ENCODE data around the gene ABLIM3. TPM values are rescaled to one million over a fixed set of nuclear protein-coding genes. Genes with fewer than 3 reads are reported as not detected.

Gene ABLIM3
- total and polyA plus RNA-seq, 2 donors (not counting 3 experiments of a cell fraction or from before 2014, with no cell fraction given), result 16.7 to 42.1 TPM

DNA sequence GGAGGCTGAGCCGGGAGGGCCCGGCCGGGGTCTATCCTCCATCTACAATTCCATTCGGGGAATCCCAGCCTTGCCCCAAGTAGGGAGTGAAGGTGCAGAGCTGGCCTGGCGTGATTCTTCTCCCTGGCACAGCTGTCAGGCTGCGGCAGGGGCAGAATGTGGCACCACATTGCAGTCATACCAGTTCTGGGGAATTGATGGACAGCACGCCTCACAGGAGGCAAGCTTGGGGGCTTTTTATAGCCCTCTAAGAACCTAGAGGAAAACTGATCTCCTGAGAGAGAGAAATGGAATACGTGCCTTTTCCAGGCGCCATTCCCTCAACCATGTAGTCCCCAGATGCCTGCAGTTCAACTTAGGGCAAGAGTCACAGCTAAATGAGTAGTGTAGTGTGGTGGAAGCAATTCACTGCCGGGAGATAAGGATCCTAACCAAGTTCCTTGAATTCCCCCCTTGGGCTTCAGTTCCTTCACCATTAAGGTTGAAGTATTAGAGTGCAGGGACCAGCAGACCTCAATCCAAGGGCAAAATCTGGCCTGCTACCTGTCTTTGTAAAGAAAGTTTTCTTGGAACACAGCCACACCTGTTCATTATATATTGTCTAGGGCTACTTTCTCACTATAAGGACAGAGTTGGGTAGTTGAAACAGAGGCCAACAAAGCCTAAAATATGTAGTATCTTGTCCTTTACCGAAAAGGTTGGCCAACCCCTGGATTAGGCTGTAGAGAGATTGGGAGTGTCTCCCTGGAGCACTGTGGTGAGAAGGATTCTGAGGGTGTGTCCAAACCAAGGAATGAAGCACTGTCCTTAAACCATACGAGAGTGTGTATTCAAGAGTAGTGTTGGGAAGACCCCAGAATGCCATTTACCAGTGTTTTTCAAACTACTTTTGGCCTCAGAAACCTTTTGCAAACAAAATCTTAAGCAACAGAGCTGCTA is 141.0 kb downstream of the ABLIM3 start:
- TF ChIP-seq, protein P1, sequence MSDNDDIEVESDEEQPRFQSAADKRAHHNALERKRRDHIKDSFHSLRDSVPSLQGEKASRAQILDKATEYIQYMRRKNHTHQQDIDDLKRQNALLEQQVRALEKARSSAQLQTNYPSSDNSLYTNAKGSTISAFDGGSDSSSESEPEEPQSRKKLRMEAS (IDR thresholded peaks at IDR 0.05; ENCODE audit: insufficient read depth, insufficient read length), result no peak
- TF ChIP-seq POLR2AphosphoS5 (IDR thresholded peaks at IDR 0.05; ENCODE audit: insufficient read depth, low read depth, low read length), result no peak
- no peak for TF ChIP-seq GATA2 (IDR thresholded peaks at IDR 0.05; ENCODE audit: insufficient read depth, insufficient read length, low read depth, low read length)
- TF ChIP-seq FOS (IDR thresholded peaks at IDR 0.05; ENCODE audit: borderline replicate concordance, insufficient read depth, low read length), result no peak
- TF ChIP-seq MYC (IDR thresholded peaks at IDR 0.05; ENCODE audit: low read depth, low read length), result no peak
- TF ChIP-seq, protein P2, sequence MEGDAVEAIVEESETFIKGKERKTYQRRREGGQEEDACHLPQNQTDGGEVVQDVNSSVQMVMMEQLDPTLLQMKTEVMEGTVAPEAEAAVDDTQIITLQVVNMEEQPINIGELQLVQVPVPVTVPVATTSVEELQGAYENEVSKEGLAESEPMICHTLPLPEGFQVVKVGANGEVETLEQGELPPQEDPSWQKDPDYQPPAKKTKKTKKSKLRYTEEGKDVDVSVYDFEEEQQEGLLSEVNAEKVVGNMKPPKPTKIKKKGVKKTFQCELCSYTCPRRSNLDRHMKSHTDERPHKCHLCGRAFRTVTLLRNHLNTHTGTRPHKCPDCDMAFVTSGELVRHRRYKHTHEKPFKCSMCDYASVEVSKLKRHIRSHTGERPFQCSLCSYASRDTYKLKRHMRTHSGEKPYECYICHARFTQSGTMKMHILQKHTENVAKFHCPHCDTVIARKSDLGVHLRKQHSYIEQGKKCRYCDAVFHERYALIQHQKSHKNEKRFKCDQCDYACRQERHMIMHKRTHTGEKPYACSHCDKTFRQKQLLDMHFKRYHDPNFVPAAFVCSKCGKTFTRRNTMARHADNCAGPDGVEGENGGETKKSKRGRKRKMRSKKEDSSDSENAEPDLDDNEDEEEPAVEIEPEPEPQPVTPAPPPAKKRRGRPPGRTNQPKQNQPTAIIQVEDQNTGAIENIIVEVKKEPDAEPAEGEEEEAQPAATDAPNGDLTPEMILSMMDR (IDR thresholded peaks at IDR 0.05; ENCODE audit: extremely low read depth in 1 of 2, insufficient read depth in 1 of 2, low read depth in 1 of 2, low read length in 2 of 2), result no peak
- no peak for TF ChIP-seq POLR2A (IDR thresholded peaks at IDR 0.05; ENCODE audit: low read depth, low read length)
- TF ChIP-seq EZH2 (IDR thresholded peaks at IDR 0.05; ENCODE audit: borderline replicate concordance, low read depth, low read length, severe bottlenecking), result no peak
- TF ChIP-seq JUN (IDR thresholded peaks at IDR 0.05; ENCODE audit: borderline replicate concordance, insufficient read depth, insufficient read length, low read depth), result no peak
- H3K9me1 ChIP-seq (replicated peaks; ENCODE audit: control insufficient read depth, extremely low read depth, insufficient read depth, low read length), result no peaks in the 10 kb centered on the region
- H3K4me1 ChIP-seq (ENCODE audit: control insufficient read depth, extremely low read depth, insufficient read depth, low read length), result peaks cover 4% of the 10 kb centered on the region
- no TSS peak for BruUV-seq (replicated peaks)
- FAIRE-seq (no peak), DNase-seq (ENCODE audit: low read depth, low spot score) (no peak)
- H3K36me3 ChIP-seq (ENCODE audit: control insufficient read depth in 2 of 2, extremely low read depth in 1 of 2, insufficient read depth in 2 of 2, low read length in 2 of 2), result no peaks in the 10 kb centered on the region
- ChIA-PET CTCF (interaction anchor here (1.4 kb wide), 1 partner anchor 85 kb away, joined by 4 read pairs; no protein-coding TSS in a partner anchor), POLR2A (interaction anchor here (0.5 kb wide), 1 partner anchor 9 kb away, joined by 4 read pairs; no protein-coding TSS in a partner anchor)
- H3K27me3 ChIP-seq (ENCODE audit: control insufficient read depth in 2 of 2, insufficient read depth in 2 of 2, low read length in 2 of 2), result no peaks in the 10 kb centered on the region
- no peak overlapping the region for H3K4me3 ChIP-seq (replicated peaks in 1 of 3; ENCODE audit: insufficient read depth in 1 of 3, low read depth in 1 of 3, low read length in 3 of 3)
- no peak overlapping the region for H3K4me2 ChIP-seq (ENCODE audit: insufficient read depth, low read length)
- no peaks in the 10 kb centered on the region for H4K20me1 ChIP-seq (replicated peaks; ENCODE audit: control insufficient read depth, extremely low read depth, insufficient read depth, low read length)
- dilution Hi-C loops (cut with MboI; ENCODE audit: extremely low pct_ligation_motif_present, low sequenced_read_pairs) (no loop called here), intact Hi-C loops (cut with micrococcal nuclease) (no loop called here)
- H2AFZ ChIP-seq (ENCODE audit: low read depth, low read length), result no peak overlapping the region
- no peaks in the 10 kb centered on the region for H3K9me3 ChIP-seq (replicated peaks; ENCODE audit: control insufficient read depth, insufficient read depth, low read length)
- H3K79me2 ChIP-seq (ENCODE audit: control insufficient read depth, insufficient read depth, low read length), result no peaks in the 10 kb centered on the region
- H3K27ac ChIP-seq (ENCODE audit: insufficient read depth, low read depth, low read length), result no peak overlapping the region
- no peak overlapping the region for H3K9ac ChIP-seq (replicated peaks; ENCODE audit: extremely low read depth, insufficient read depth, low read length)
